HepG2 (cell line): Measurements from ENCODE around the gene GCC1. TPM values are rescaled to one million over a fixed set of nuclear protein-coding genes. Genes with fewer than 3 reads are reported as not detected.

Source experiments
- ATAC-seq: fragments of 200-7000 bp; cut with Tn5 transposase; 3 replicates; pipeline ENCODE4 v1.9.1; 2020; ENCODE audit warnings: mild to moderate bottlenecking, moderate library complexity
- BruUV-seq: library from RNA; stranded (reverse); fragments of 400-500 nt; replicated peaks from 2 replicates; lab custom pipeline; 2021; lab: Mats Ljungman, UMichigan
- CTCF ChIA-PET: fragments of 300-600 bp; formaldehyde crosslinking; extraction: SDS; loops from one replicate; lab custom pipeline; 2021; ENCODE audit warnings: low total read pairs, inconsistent platforms, low intra/inter-chr PET ratio; lab: Yijun Ruan, JAX
- POLR2A ChIA-PET: fragments of 350-600 bp; sonication (Branson Sonifier 250); formaldehyde crosslinking; loops from one replicate; lab custom pipeline; 2020; ENCODE audit warnings: antibody characterized with exemption, inconsistent platforms; lab: Yijun Ruan, JAX
- DNase-seq: peaks from one replicate; pipeline ENCODE4 v3.0.0-alpha.2; 2015; ENCODE audit warnings: low spot score
- FAIRE-seq: peaks from 3 replicates; lab custom pipeline; 2011; peaks lifted over from hg19 to GRCh38; lab: Jason Lieb, UNC
- H2AFZ ChIP-seq: one replicate; pipeline ENCODE4 v1.6.1; 2011; ENCODE audit warnings: low read length, inconsistent platforms
- H3K27ac ChIP-seq: fragments of 300-600 bp; 3 replicates; pipeline ENCODE4 v1.8.0; 2011; ENCODE audit warnings: mixed run types, mild to moderate bottlenecking, mixed read lengths, low read length, inconsistent platforms; ENCODE audit not compliant: insufficient read depth; ENCODE audit errors: extremely low read length
- H3K27me3 ChIP-seq, 2 experiments: fragments of 200-600 bp in 1 of 2; 2 replicates in 1 of 2; 3 replicates in 1 of 2; pipeline versions ENCODE4 v1.6.0 to v1.8.0; 2011; ENCODE audit warnings: low read length in 2 of 2, mild to moderate bottlenecking in 2 of 2, moderate library complexity in 2 of 2, inconsistent platforms in 1 of 2; ENCODE audit not compliant: insufficient read depth in 2 of 2, control insufficient read depth in 1 of 2
- H3K36me3 ChIP-seq, 2 experiments: fragments of 200-600 bp in 1 of 2; replicated peaks in 1 of 2; 2 replicates in 1 of 2; 3 replicates in 1 of 2; pipeline versions ENCODE4 v1.5.1 to v1.8.0; 2011; ENCODE audit warnings: low read length in 2 of 2, inconsistent platforms in 1 of 2; ENCODE audit not compliant: insufficient read depth in 2 of 2, control insufficient read depth in 1 of 2
- H3K4me1 ChIP-seq: 2 replicates; pipeline ENCODE4 v1.5.1; 2012; ENCODE audit warnings: low read length, inconsistent platforms; ENCODE audit not compliant: insufficient read depth
- H3K4me2 ChIP-seq: 2 replicates; pipeline ENCODE4 v1.6.0; 2011; ENCODE audit warnings: low read depth, low read length, inconsistent platforms
- H3K4me3 ChIP-seq, 3 experiments: fragments of 200-600 bp in 1 of 3; sonication (generic), shearing (Covaris generic) in 1 of 3; replicated peaks in 1 of 3; 2 replicates each; pipeline ENCODE4 v1.5.1; 2011 to 2016; ENCODE audit warnings: low read length in 3 of 3, inconsistent platforms in 2 of 3, low read depth in 2 of 3, mild to moderate bottlenecking in 2 of 3, control low read depth in 1 of 3, mixed read lengths in 1 of 3; ENCODE audit not compliant: insufficient read depth in 1 of 3
- H3K79me2 ChIP-seq: one replicate; pipeline ENCODE4 v1.6.1; 2011; ENCODE audit warnings: low read length, inconsistent platforms; ENCODE audit not compliant: insufficient read depth
- H3K9ac ChIP-seq: 2 replicates; pipeline ENCODE4 v1.6.0; 2011; ENCODE audit warnings: mild to moderate bottlenecking, low read depth, low read length, inconsistent platforms; ENCODE audit not compliant: insufficient read depth
- H3K9me3 ChIP-seq: 2 replicates; pipeline ENCODE4 v1.5.1; 2012; ENCODE audit warnings: mild to moderate bottlenecking, low read length
- H4K20me1 ChIP-seq: 2 replicates; pipeline ENCODE4 v1.6.0; 2011; ENCODE audit warnings: inconsistent platforms, mild to moderate bottlenecking, low read length, moderate library complexity; ENCODE audit not compliant: insufficient read depth
- AKNA ChIP-seq: sonication (generic); formaldehyde crosslinking; IDR thresholded peaks from 2 replicates; pipeline ENCODE4 v1.4.0; 2020; ENCODE audit warnings: missing genetic modification reagents, borderline replicate concordance
- DBP ChIP-seq: sonication (generic); formaldehyde crosslinking; IDR thresholded peaks from 2 replicates; pipeline ENCODE4 v1.4.0; 2020; ENCODE audit warnings: missing genetic modification reagents; ENCODE audit errors: not compliant biosample characterization
- HDAC2 ChIP-seq: sonication (generic); formaldehyde crosslinking; IDR thresholded peaks from 2 replicates; pipeline ENCODE4 v1.4.0; 2020; ENCODE audit warnings: missing genetic modification reagents
- KLF6 ChIP-seq: IDR thresholded peaks from 2 replicates; pipeline ENCODE4 v1.8.0; 2016; ENCODE audit warnings: missing biosample characterization, missing genetic modification reagents
- PPARG ChIP-seq: conservative IDR thresholded peaks from 2 replicates; pipeline ENCODE4 v1.6.1; 2016; ENCODE audit warnings: missing biosample characterization, missing genetic modification reagents
- RBM39 ChIP-seq: fragments of 200-400 bp; formaldehyde crosslinking; IDR thresholded peaks from one replicate; pipeline ENCODE4 v1.6.1; 2018; ENCODE audit warnings: antibody characterized with exemption, mild to moderate bottlenecking, low read depth, low read length; ENCODE audit not compliant: poor library complexity, severe bottlenecking
- TAF1 ChIP-seq: sonication (generic); formaldehyde crosslinking; IDR thresholded peaks from 2 replicates; pipeline ENCODE4 v1.4.0; 2020; ENCODE audit warnings: missing genetic modification reagents
- ZBTB4 ChIP-seq: sonication (generic); formaldehyde crosslinking; IDR thresholded peaks from 2 replicates; pipeline ENCODE4 v1.4.0; 2020; ENCODE audit warnings: missing genetic modification reagents, mild to moderate bottlenecking, borderline replicate concordance
- ZBTB42 ChIP-seq: sonication (generic); formaldehyde crosslinking; IDR thresholded peaks from 2 replicates; pipeline ENCODE4 v1.5.0; 2020; ENCODE audit warnings: mild to moderate bottlenecking, missing genetic modification reagents
- ZFY ChIP-seq: sonication (generic); formaldehyde crosslinking; IDR thresholded peaks from 2 replicates; pipeline ENCODE4 v1.4.0; 2020; ENCODE audit warnings: missing genetic modification reagents
- ZNF275 ChIP-seq: sonication (generic); formaldehyde crosslinking; IDR thresholded peaks from 2 replicates; pipeline ENCODE4 v1.8.0; 2022; ENCODE audit warnings: missing genetic modification reagents, mild to moderate bottlenecking, inconsistent platforms, borderline replicate concordance
- ZNF496 ChIP-seq: sonication (generic); formaldehyde crosslinking; IDR thresholded peaks from 2 replicates; pipeline ENCODE4 v1.8.1; 2023; ENCODE audit warnings: mild to moderate bottlenecking, moderate library complexity, missing genetic modification reagents; ENCODE audit not compliant: insufficient replicate concordance
- ZNF546 ChIP-seq: sonication (generic); formaldehyde crosslinking; conservative IDR thresholded peaks from 2 replicates; pipeline ENCODE4 v1.8.1; 2023; ENCODE audit warnings: mild to moderate bottlenecking, missing genetic modification reagents
- WGBS: methylation state at CpG from one replicate; pipeline ENCODE4 v1.1.6; 2017; ENCODE audit warnings: low lambda C conversion rate; 5-methylcytosine and 5-hydroxymethylcytosine counted together
- in situ Hi-C: cut with HindIII; loops from 2 replicates; pipeline ENCODE4 v1.10.0; 2017; ENCODE audit warnings: low pct_unique_long_range_greater_than_20kb; ENCODE audit not compliant: extremely low pct_ligation_motif_present
- intact Hi-C: fragments of 100-400 bp; cut with micrococcal nuclease; formaldehyde crosslinking; loops from one replicate; pipeline ENCODE4 v1.10.0; 2022; ENCODE audit not compliant: unreplicated experiment
- polyA plus RNA-seq, 8 experiments: library from polyadenylated mRNA; depleted of rRNA in 3 of 8; stranded (reverse) in 7 of 8; unstranded in 1 of 8; fragments of >200 nt; fragmentation: Illumina TruSeq in 4 of 8; extraction: Trizol in 4 of 8; gene quantifications; 2 replicates each; pipeline versions ENCODE4 v1.2.1 to v1.2.3, GENCODE V29; 2011 to 2016; ENCODE audit warnings: low read depth in 4 of 8, missing spikeins in 1 of 8, mixed read lengths in 1 of 8; ENCODE audit not compliant: insufficient read depth in 1 of 8
- total RNA-seq, 5 experiments: library from RNA; depleted of rRNA; stranded (reverse); fragments of >200 nt; fragmentation: Illumina TruSeq; extraction: Trizol; gene quantifications; 2 replicates each; pipeline ENCODE4 v1.2.3, GENCODE V29; 2016; ENCODE audit warnings: low read depth in 1 of 5

GCC1 gene
- total and polyA plus RNA-seq, 2 of the 13 experiments (the other 11 are each of a cell fraction or from before 2014, with no cell fraction given): 2.5 to 15.3 TPM

GRCh38 chr7:127571741-127572505, 13.5 kb downstream of the GCC1 start:
- in situ Hi-C loops: no loop called here
- WGBS: 12% methylated on average over 3 of the region's 3 CpGs
- no peak overlapping the region for H3K4me3 ChIP-seq
- DNase-seq: no peak
- FAIRE-seq: no peak
- no peak overlapping the region for H2AFZ ChIP-seq
- ChIA-PET POLR2A (no interaction called here), CTCF (no interaction called here)
- ATAC-seq: no peak
- H3K4me2 ChIP-seq: no peak overlapping the region
- H3K79me2 ChIP-seq: no peaks in the 10 kb centered on the region
- H3K27ac ChIP-seq: no peak overlapping the region
- BruUV-seq: no TSS peak
- H3K4me1 ChIP-seq: no peaks in the 10 kb centered on the region
- H3K9me3 ChIP-seq: no peaks in the 10 kb centered on the region
- no peaks in the 10 kb centered on the region for H3K27me3 ChIP-seq
- H3K36me3 ChIP-seq: no peaks in the 10 kb centered on the region
- intact Hi-C loops: no loop called here
- H4K20me1 ChIP-seq: no peaks in the 10 kb centered on the region
- no peak overlapping the region for H3K9ac ChIP-seq
- no peak for TF ChIP-seq ZNF546
- no peak for TF ChIP-seq AKNA
- TF ChIP-seq ZNF275: no peak
- TF ChIP-seq RBM39: no peak
- no peak for TF ChIP-seq ZFY (CRISPR knock-in tag)
- no peak for TF ChIP-seq ZBTB4 (CRISPR knock-in tag)
- no peak for TF ChIP-seq ZBTB42 (CRISPR knock-in tag)
- no peak for TF ChIP-seq HDAC2 (CRISPR knock-in tag)
- no peak for TF ChIP-seq KLF6 (CRISPR knock-in tag)
- TF ChIP-seq TAF1: no peak
- TF ChIP-seq ZNF496 (CRISPR knock-in tag): no peak
- TF ChIP-seq DBP (CRISPR knock-in tag): no peak
- TF ChIP-seq PPARG: no peak
